GM23338 (cell line): ENCODE data around the gene GPC6. TPM values are rescaled to one million over a fixed set of nuclear protein-coding genes. Genes with fewer than 3 reads are reported as not detected.

Experiments
- ATAC-seq: fragments of 200-7000 bp; cut with Tn5 transposase; 3 replicates; pipeline ENCODE4 v1.9.1; 2020
- DNase-seq: peaks from one replicate; pipeline ENCODE4 v3.0.0-alpha.2; 2015; ENCODE audit warnings: low spot score
- H2AFZ ChIP-seq: fragments of 200-600 bp; sonication (generic); 2 replicates; pipeline ENCODE4 v1.8.0; 2016; ENCODE audit warnings: antibody characterized with exemption, mild to moderate bottlenecking, moderate library complexity
- H3F3A ChIP-seq: fragments of 200-600 bp; sonication (generic); replicated peaks from 2 replicates; pipeline ENCODE4 v1.8.0; 2017; ENCODE audit warnings: antibody characterized with exemption, mixed run types, low read depth
- H3K27ac ChIP-seq: fragments of 200-600 bp; sonication (generic); 2 replicates; pipeline ENCODE4 v1.6.1; 2016; ENCODE audit warnings: low read depth
- H3K27me3 ChIP-seq: fragments of 200-600 bp; sonication (generic); 2 replicates; pipeline ENCODE4 v1.8.0; 2016; ENCODE audit warnings: mild to moderate bottlenecking, mixed run types, moderate library complexity; ENCODE audit not compliant: insufficient read depth
- H3K36me3 ChIP-seq: fragments of 200-600 bp; sonication (generic); 2 replicates; pipeline ENCODE4 v1.8.0; 2016; ENCODE audit warnings: mild to moderate bottlenecking; ENCODE audit not compliant: insufficient read depth
- H3K4me1 ChIP-seq: fragments of 200-600 bp; sonication (generic); 2 replicates; pipeline ENCODE4 v1.8.0; 2016; ENCODE audit warnings: mild to moderate bottlenecking, moderate library complexity; ENCODE audit not compliant: insufficient read depth
- H3K4me2 ChIP-seq: fragments of 200-600 bp; sonication (generic); 2 replicates; pipeline ENCODE4 v1.7.1; 2017; ENCODE audit warnings: mixed run types
- H3K4me3 ChIP-seq: fragments of 200-600 bp; sonication (generic); 2 replicates; pipeline ENCODE4 v1.6.1; 2016; ENCODE audit warnings: mixed run types
- H3K79me2 ChIP-seq: fragments of 200-600 bp; sonication (generic); replicated peaks from 2 replicates; pipeline ENCODE4 v1.8.0; 2017; ENCODE audit warnings: mild to moderate bottlenecking; ENCODE audit not compliant: insufficient read depth
- H3K9me2 ChIP-seq: fragments of 200-600 bp; sonication (generic); 2 replicates; pipeline ENCODE4 v1.8.0; 2017; ENCODE audit not compliant: insufficient read depth
- H4K20me1 ChIP-seq: fragments of 200-600 bp; sonication (generic); replicated peaks from 2 replicates; pipeline ENCODE4 v1.8.0; 2017; ENCODE audit warnings: mild to moderate bottlenecking; ENCODE audit not compliant: insufficient read depth
- H3K27ac Mint-ChIP-seq: 2 replicates; pipeline ENCODE4 v1.8.0; 2020; ENCODE audit warnings: inconsistent platforms, mild to moderate bottlenecking, moderate library complexity, mixed read lengths
- H3K27me3 Mint-ChIP-seq: 3 replicates; pipeline ENCODE4 v1.8.0; 2022; ENCODE audit warnings: low read depth, mild to moderate bottlenecking, moderate library complexity, mixed read lengths, inconsistent platforms; ENCODE audit not compliant: insufficient read depth, poor library complexity
- H3K36me3 Mint-ChIP-seq: 3 replicates; pipeline ENCODE4 v1.8.0; 2021; ENCODE audit warnings: low read depth, mild to moderate bottlenecking, inconsistent platforms, moderate library complexity, mixed read lengths
- H3K4me1 Mint-ChIP-seq: 3 replicates; pipeline ENCODE4 v1.8.0; 2020; ENCODE audit warnings: mild to moderate bottlenecking, inconsistent platforms, mixed read lengths
- H3K4me3 Mint-ChIP-seq: 3 replicates; pipeline ENCODE4 v1.8.0; 2021; ENCODE audit warnings: moderate library complexity, mild to moderate bottlenecking, inconsistent platforms, mixed read lengths
- H3K9me3 Mint-ChIP-seq: 3 replicates; pipeline ENCODE4 v1.8.0; 2020; ENCODE audit warnings: moderate library complexity, mild to moderate bottlenecking, inconsistent platforms, mixed read lengths
- CREB1 ChIP-seq: fragments of 250-450 bp; sonication (Bioruptor Pico); IDR thresholded peaks from 2 replicates; pipeline ENCODE4 v1.5.0; 2020; ENCODE audit warnings: low read depth, mild to moderate bottlenecking, moderate library complexity
- EZH2 ChIP-seq: fragments of 200-600 bp; sonication (generic); IDR thresholded peaks from one replicate; pipeline ENCODE4 v1.8.0; 2017; ENCODE audit warnings: antibody characterized with exemption, mild to moderate bottlenecking, low read depth; ENCODE audit not compliant: unreplicated experiment
- JUNB ChIP-seq: IDR thresholded peaks from one replicate; pipeline ENCODE4 v1.6.1; 2016; ENCODE audit warnings: antibody characterized with exemption; ENCODE audit not compliant: unreplicated experiment
- NANOG ChIP-seq: IDR thresholded peaks from 2 replicates; pipeline ENCODE4 v1.6.1; 2016; ENCODE audit warnings: antibody characterized with exemption, borderline replicate concordance
- POLR2AphosphoS5 ChIP-seq: IDR thresholded peaks from 2 replicates; pipeline ENCODE4 v1.6.1; 2016; ENCODE audit warnings: antibody characterized with exemption, low read depth
- STAT1 ChIP-seq: IDR thresholded peaks from one replicate; pipeline ENCODE4 v1.6.1; 2016; ENCODE audit warnings: antibody characterized with exemption; ENCODE audit not compliant: unreplicated experiment
- ZNF114 ChIP-seq: fragments of 250-450 bp; sonication (Bioruptor Pico); IDR thresholded peaks from 2 replicates; pipeline ENCODE4 v1.5.0; 2020; ENCODE audit warnings: mild to moderate bottlenecking, moderate library complexity
- ZNF331 ChIP-seq: fragments of 250-450 bp; sonication (Bioruptor Pico); IDR thresholded peaks from 2 replicates; pipeline ENCODE4 v1.5.0; 2020; ENCODE audit warnings: low read depth, mild to moderate bottlenecking, moderate library complexity
- polyA plus RNA-seq: library from polyadenylated mRNA; unstranded; fragments of >200 nt; fragmentation: Nextera tagmentation; extraction: Ambion mirVana; gene quantifications from 2 replicates; pipeline ENCODE4 v1.2.1, GENCODE V29; 2016
- total RNA-seq: library from RNA; depleted of rRNA; stranded (reverse); fragments of >200 nt; shearing (Covaris generic); gene quantifications from 2 replicates; pipeline ENCODE4 v1.2.3, GENCODE V29; 2014
- TF ChIP-seq, protein P1 (sequence below), 2 experiments: fragments of 200-600 bp in 1 of 2; sonication (generic) in 1 of 2; conservative IDR thresholded peaks; 2 replicates each; pipeline versions ENCODE4 v1.5.1 to v1.6.1; 2016 to 2017; ENCODE audit warnings: antibody characterized with exemption in 2 of 2, low read depth in 2 of 2, mild to moderate bottlenecking in 2 of 2, moderate library complexity in 1 of 2
- TF ChIP-seq, protein P2 (sequence below): IDR thresholded peaks from one replicate; pipeline ENCODE4 v1.6.1; 2018; ENCODE audit warnings: antibody characterized with exemption; ENCODE audit not compliant: unreplicated experiment
- TF ChIP-seq, protein P3 (sequence below): fragments of 250-450 bp; sonication (Bioruptor Pico); IDR thresholded peaks from 2 replicates; pipeline ENCODE4 v1.5.0; 2020; ENCODE audit warnings: mild to moderate bottlenecking, moderate library complexity

The GPC6 gene
- total and polyA plus RNA-seq, 2 experiments from 2014 or later: 6.4 to 28.6 TPM

DNA sequence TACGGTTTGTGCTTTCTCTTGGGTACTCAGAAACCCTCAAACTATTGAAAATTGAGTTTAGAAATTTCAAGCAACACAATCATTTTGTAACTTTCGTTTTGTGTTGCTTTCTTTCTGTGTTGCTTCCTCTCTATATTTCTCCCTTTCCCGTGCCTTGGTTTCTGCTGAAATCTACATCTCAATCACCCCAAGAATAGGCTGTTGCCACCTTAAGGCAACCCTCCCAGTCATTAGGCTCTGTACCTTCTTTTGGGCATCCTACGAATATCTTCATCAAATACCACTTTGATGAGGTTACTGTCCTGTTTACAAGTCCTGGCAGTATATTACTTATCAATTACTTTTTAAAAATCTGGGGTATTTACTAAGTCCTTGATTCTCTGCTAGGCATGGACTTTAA is 621.6 kb downstream of the GPC6 start (continued):
- TF ChIP-seq, protein P1, sequence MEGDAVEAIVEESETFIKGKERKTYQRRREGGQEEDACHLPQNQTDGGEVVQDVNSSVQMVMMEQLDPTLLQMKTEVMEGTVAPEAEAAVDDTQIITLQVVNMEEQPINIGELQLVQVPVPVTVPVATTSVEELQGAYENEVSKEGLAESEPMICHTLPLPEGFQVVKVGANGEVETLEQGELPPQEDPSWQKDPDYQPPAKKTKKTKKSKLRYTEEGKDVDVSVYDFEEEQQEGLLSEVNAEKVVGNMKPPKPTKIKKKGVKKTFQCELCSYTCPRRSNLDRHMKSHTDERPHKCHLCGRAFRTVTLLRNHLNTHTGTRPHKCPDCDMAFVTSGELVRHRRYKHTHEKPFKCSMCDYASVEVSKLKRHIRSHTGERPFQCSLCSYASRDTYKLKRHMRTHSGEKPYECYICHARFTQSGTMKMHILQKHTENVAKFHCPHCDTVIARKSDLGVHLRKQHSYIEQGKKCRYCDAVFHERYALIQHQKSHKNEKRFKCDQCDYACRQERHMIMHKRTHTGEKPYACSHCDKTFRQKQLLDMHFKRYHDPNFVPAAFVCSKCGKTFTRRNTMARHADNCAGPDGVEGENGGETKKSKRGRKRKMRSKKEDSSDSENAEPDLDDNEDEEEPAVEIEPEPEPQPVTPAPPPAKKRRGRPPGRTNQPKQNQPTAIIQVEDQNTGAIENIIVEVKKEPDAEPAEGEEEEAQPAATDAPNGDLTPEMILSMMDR (conservative IDR thresholded peaks at IDR 0.05; ENCODE audit: low read depth in 2 of 2): no peak
- no peak for TF ChIP-seq CREB1

DNA sequence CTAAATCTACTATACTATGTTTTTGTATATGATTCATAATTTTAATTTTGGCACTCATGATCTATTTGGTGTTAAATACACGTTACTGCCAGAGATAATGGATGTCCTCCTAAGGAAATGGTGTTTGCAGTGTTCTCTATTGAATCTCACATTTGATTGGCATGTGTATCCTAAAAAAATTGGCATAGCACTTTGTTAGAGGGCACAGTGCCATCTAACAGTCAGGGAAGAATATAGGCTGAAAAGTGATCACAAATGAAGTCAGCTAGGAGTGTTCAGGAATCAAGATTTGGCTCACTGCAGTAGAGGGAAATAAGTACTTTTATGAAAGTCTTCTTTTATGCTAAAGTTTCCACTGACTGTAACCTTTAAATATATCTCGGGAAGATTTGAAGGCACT is 624.6 kb downstream of the GPC6 start:
- H3K36me3 Mint-ChIP-seq: no peaks in the 10 kb centered on the region
- DNase-seq (no peak), ATAC-seq (no peak)
- Histone ChIP-seq H3K79me2 (no peaks in the 10 kb centered on the region), H3F3A (no peaks in the 10 kb centered on the region), H3K4me2 (no peak overlapping the region), H3K27me3 (no peaks in the 10 kb centered on the region), H2AFZ (no peak overlapping the region), H3K27ac (no peak overlapping the region), H3K4me3 (no peak overlapping the region), H4K20me1 (no peaks in the 10 kb centered on the region), H3K36me3 (no peaks in the 10 kb centered on the region), H3K4me1 (peaks cover 11% of the 10 kb centered on the region; the same call in 1 of the 2 replicates), H3K9me2 (no peaks in the 10 kb centered on the region)
- H3K27ac Mint-ChIP-seq: no peak overlapping the region
- H3K4me1 Mint-ChIP-seq: peaks cover 10% of the 10 kb centered on the region; the same call in 2 of the 3 replicates
- no peaks in the 10 kb centered on the region for H3K27me3 Mint-ChIP-seq
- H3K4me3 Mint-ChIP-seq: no peak overlapping the region
- no peaks in the 10 kb centered on the region for H3K9me3 Mint-ChIP-seq
- no peak for TF ChIP-seq NANOG
- TF ChIP-seq, protein P1 (conservative IDR thresholded peaks at IDR 0.05; ENCODE audit: low read depth in 2 of 2): no peak
- TF ChIP-seq, protein P2, sequence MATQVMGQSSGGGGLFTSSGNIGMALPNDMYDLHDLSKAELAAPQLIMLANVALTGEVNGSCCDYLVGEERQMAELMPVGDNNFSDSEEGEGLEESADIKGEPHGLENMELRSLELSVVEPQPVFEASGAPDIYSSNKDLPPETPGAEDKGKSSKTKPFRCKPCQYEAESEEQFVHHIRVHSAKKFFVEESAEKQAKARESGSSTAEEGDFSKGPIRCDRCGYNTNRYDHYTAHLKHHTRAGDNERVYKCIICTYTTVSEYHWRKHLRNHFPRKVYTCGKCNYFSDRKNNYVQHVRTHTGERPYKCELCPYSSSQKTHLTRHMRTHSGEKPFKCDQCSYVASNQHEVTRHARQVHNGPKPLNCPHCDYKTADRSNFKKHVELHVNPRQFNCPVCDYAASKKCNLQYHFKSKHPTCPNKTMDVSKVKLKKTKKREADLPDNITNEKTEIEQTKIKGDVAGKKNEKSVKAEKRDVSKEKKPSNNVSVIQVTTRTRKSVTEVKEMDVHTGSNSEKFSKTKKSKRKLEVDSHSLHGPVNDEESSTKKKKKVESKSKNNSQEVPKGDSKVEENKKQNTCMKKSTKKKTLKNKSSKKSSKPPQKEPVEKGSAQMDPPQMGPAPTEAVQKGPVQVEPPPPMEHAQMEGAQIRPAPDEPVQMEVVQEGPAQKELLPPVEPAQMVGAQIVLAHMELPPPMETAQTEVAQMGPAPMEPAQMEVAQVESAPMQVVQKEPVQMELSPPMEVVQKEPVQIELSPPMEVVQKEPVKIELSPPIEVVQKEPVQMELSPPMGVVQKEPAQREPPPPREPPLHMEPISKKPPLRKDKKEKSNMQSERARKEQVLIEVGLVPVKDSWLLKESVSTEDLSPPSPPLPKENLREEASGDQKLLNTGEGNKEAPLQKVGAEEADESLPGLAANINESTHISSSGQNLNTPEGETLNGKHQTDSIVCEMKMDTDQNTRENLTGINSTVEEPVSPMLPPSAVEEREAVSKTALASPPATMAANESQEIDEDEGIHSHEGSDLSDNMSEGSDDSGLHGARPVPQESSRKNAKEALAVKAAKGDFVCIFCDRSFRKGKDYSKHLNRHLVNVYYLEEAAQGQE: no peak
- no peak for TF ChIP-seq CREB1
- no peak for TF ChIP-seq STAT1
- TF ChIP-seq ZNF331: no peak
- TF ChIP-seq, protein P3, sequence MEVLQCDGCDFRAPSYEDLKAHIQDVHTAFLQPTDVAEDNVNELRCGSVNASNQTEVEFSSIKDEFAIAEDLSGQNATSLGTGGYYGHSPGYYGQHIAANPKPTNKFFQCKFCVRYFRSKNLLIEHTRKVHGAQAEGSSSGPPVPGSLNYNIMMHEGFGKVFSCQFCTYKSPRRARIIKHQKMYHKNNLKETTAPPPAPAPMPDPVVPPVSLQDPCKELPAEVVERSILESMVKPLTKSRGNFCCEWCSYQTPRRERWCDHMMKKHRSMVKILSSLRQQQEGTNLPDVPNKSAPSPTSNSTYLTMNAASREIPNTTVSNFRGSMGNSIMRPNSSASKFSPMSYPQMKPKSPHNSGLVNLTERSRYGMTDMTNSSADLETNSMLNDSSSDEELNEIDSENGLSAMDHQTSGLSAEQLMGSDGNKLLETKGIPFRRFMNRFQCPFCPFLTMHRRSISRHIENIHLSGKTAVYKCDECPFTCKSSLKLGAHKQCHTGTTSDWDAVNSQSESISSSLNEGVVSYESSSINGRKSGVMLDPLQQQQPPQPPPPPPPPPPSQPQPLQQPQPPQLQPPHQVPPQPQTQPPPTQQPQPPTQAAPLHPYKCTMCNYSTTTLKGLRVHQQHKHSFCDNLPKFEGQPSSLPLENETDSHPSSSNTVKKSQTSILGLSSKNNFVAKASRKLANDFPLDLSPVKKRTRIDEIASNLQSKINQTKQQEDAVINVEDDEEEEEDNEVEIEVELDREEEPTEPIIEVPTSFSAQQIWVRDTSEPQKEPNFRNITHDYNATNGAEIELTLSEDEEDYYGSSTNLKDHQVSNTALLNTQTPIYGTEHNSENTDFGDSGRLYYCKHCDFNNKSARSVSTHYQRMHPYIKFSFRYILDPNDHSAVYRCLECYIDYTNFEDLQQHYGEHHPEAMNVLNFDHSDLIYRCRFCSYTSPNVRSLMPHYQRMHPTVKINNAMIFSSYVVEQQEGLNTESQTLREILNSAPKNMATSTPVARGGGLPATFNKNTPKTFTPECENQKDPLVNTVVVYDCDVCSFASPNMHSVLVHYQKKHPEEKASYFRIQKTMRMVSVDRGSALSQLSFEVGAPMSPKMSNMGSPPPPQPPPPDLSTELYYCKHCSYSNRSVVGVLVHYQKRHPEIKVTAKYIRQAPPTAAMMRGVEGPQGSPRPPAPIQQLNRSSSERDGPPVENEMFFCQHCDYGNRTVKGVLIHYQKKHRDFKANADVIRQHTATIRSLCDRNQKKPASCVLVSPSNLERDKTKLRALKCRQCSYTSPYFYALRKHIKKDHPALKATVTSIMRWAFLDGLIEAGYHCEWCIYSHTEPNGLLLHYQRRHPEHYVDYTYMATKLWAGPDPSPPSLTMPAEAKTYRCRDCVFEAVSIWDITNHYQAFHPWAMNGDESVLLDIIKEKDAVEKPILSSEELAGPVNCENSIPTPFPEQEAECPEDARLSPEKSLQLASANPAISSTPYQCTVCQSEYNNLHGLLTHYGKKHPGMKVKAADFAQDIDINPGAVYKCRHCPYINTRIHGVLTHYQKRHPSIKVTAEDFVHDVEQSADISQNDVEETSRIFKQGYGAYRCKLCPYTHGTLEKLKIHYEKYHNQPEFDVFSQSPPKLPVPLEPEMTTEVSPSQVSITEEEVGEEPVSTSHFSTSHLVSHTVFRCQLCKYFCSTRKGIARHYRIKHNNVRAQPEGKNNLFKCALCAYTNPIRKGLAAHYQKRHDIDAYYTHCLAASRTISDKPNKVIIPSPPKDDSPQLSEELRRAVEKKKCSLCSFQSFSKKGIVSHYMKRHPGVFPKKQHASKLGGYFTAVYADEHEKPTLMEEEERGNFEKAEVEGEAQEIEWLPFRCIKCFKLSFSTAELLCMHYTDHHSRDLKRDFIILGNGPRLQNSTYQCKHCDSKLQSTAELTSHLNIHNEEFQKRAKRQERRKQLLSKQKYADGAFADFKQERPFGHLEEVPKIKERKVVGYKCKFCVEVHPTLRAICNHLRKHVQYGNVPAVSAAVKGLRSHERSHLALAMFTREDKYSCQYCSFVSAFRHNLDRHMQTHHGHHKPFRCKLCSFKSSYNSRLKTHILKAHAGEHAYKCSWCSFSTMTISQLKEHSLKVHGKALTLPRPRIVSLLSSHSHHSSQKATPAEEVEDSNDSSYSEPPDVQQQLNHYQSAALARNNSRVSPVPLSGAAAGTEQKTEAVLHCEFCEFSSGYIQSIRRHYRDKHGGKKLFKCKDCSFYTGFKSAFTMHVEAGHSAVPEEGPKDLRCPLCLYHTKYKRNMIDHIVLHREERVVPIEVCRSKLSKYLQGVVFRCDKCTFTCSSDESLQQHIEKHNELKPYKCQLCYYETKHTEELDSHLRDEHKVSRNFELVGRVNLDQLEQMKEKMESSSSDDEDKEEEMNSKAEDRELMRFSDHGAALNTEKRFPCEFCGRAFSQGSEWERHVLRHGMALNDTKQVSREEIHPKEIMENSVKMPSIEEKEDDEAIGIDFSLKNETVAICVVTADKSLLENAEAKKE: no peak
- no peak for TF ChIP-seq POLR2AphosphoS5
- no peak for TF ChIP-seq EZH2
- no peak for TF ChIP-seq ZNF114
- no peak for TF ChIP-seq JUNB
